SJSA1 (cell line): Measurements from ENCODE around the gene MYEOV. TPM values are rescaled to one million over a fixed set of nuclear protein-coding genes. Genes with fewer than 3 reads are reported as not detected.

Source experiments
- DNase-seq, 2 experiments: peaks; one replicate each; pipeline ENCODE4 v3.0.0-alpha.2; 2015 to 2020; ENCODE audit warnings: low spot score in 2 of 2, low read depth in 1 of 2
- H3K27ac ChIP-seq: fragments of 250-450 bp; sonication (Bioruptor Pico); 2 replicates; pipeline ENCODE4 v1.5.1; 2020; ENCODE audit warnings: mild to moderate bottlenecking, moderate library complexity
- H3K27me3 ChIP-seq: fragments of 250-450 bp; sonication (Bioruptor Pico); replicated peaks from 2 replicates; pipeline ENCODE4 v1.5.1; 2020; ENCODE audit warnings: mild to moderate bottlenecking, moderate library complexity
- H3K36me3 ChIP-seq: fragments of 250-450 bp; sonication (Bioruptor Pico); 2 replicates; pipeline ENCODE4 v1.5.1; 2020; ENCODE audit warnings: mild to moderate bottlenecking
- H3K4me1 ChIP-seq: fragments of 250-450 bp; sonication (Bioruptor Pico); replicated peaks from 2 replicates; pipeline ENCODE4 v1.6.1; 2021; ENCODE audit warnings: mild to moderate bottlenecking
- H3K4me3 ChIP-seq: fragments of 250-450 bp; sonication (Bioruptor Pico); 2 replicates; pipeline ENCODE4 v1.5.1; 2020; ENCODE audit warnings: mild to moderate bottlenecking
- H3K9me3 ChIP-seq: fragments of 250-450 bp; sonication (Bioruptor Pico); replicated peaks from 2 replicates; pipeline ENCODE4 v1.5.1; 2020; ENCODE audit warnings: mild to moderate bottlenecking
- total RNA-seq: library from RNA; depleted of rRNA; stranded (reverse); fragments of >200 nt; shearing (Covaris generic); gene quantifications from 2 replicates; pipeline ENCODE4 v1.2.3, GENCODE V29; 2014

Gene MYEOV
- total RNA-seq, 1 experiment from 2014 or later = 5.3 TPM

- H3K4me3 ChIP-seq = no peak overlapping the region
- H3K36me3 ChIP-seq = peaks cover 3% of the 10 kb centered on the region; the same call in 1 of the 2 replicates
- H3K9me3 ChIP-seq = no peaks in the 10 kb centered on the region
- no peaks in the 10 kb centered on the region for H3K27me3 ChIP-seq
- DNase-seq = no peak
- peaks cover 45% of the 10 kb centered on the region for H3K4me1 ChIP-seq
- no peak overlapping the region for H3K27ac ChIP-seq
Measured at GRCh38 chr11:69304258-69304657, 10.3 kb downstream of the MYEOV start.

GRCh38 chr11:69304686-69305085 is 10.7 kb downstream of the MYEOV start:
- Histone ChIP-seq H3K27me3 (no peaks in the 10 kb centered on the region), H3K9me3 (no peaks in the 10 kb centered on the region), H3K4me1 (peaks cover 41% of the 10 kb centered on the region), H3K27ac (no peak overlapping the region), H3K4me3 (no peak overlapping the region), H3K36me3 (peaks cover 3% of the 10 kb centered on the region; the same call in 1 of the 2 replicates)
- DNase-seq = no peak

- no peaks in the 10 kb centered on the region for H3K27me3 ChIP-seq
- no peak for DNase-seq
- H3K4me1 ChIP-seq = peaks cover 41% of the 10 kb centered on the region
- H3K9me3 ChIP-seq = no peaks in the 10 kb centered on the region
- H3K4me3 ChIP-seq = no peak overlapping the region
- no peak overlapping the region for H3K27ac ChIP-seq
- H3K36me3 ChIP-seq = peaks cover 3% of the 10 kb centered on the region; the same call in 1 of the 2 replicates
Measured at GRCh38 chr11:69305885-69306540, 12.1 kb downstream of the MYEOV start.

GRCh38 chr11:69306821-69307220 is 12.9 kb downstream of the MYEOV start:
- Histone ChIP-seq H3K36me3 (peaks cover 3% of the 10 kb centered on the region; the same call in 1 of the 2 replicates), H3K4me1 (peaks cover 41% of the 10 kb centered on the region), H3K9me3 (no peaks in the 10 kb centered on the region), H3K27me3 (no peaks in the 10 kb centered on the region), H3K27ac (no peak overlapping the region), H3K4me3 (no peak overlapping the region)
- DNase-seq = no peak

GRCh38 chr11:69307421-69307820 is 13.5 kb downstream of the MYEOV start:
- DNase-seq = no peak
- H3K36me3 ChIP-seq = peaks cover 3% of the 10 kb centered on the region; the same call in 1 of the 2 replicates
- H3K27me3 ChIP-seq = no peaks in the 10 kb centered on the region
- H3K4me3 ChIP-seq = no peak overlapping the region
- H3K27ac ChIP-seq = no peak overlapping the region
- H3K4me1 ChIP-seq = peaks cover 41% of the 10 kb centered on the region
- H3K9me3 ChIP-seq = no peaks in the 10 kb centered on the region

GRCh38 chr11:69307871-69308431 is 14.0 kb downstream of the MYEOV start:
- Histone ChIP-seq H3K9me3 (no peaks in the 10 kb centered on the region), H3K4me1 (peaks cover 41% of the 10 kb centered on the region), H3K27me3 (no peaks in the 10 kb centered on the region), H3K4me3 (no peak overlapping the region), H3K27ac (no peak overlapping the region), H3K36me3 (peaks cover 3% of the 10 kb centered on the region; the same call in 1 of the 2 replicates)
- peak in 1 of 2 experiments; percentile 54 for DNase-seq

- Histone ChIP-seq H3K27ac (no peak overlapping the region), H3K9me3 (no peaks in the 10 kb centered on the region), H3K36me3 (peaks cover 3% of the 10 kb centered on the region; the same call in 1 of the 2 replicates), H3K4me1 (peaks cover 41% of the 10 kb centered on the region), H3K27me3 (no peaks in the 10 kb centered on the region), H3K4me3 (no peak overlapping the region)
- DNase-seq = peak in 1 of 2 experiments; percentile 71
Measured at GRCh38 chr11:69308491-69308911, 14.5 kb downstream of the MYEOV start.

GRCh38 chr11:69308936-69309615 is 15.1 kb downstream of the MYEOV start:
- Histone ChIP-seq H3K27ac (no peak overlapping the region), H3K36me3 (peaks cover 3% of the 10 kb centered on the region; the same call in 1 of the 2 replicates), H3K9me3 (no peaks in the 10 kb centered on the region), H3K27me3 (no peaks in the 10 kb centered on the region), H3K4me3 (no peak overlapping the region), H3K4me1 (peaks cover 41% of the 10 kb centered on the region)
- DNase-seq = peak in 1 of 2 experiments; percentile 50

GRCh38 chr11:69309631-69310280 is 15.8 kb downstream of the MYEOV start:
- no peak overlapping the region for H3K27ac ChIP-seq
- H3K9me3 ChIP-seq = 0 out of 2 replicates have a peak, but pooled peaks cover 2% of the 10 kb centered on the region
- H3K27me3 ChIP-seq = no peaks in the 10 kb centered on the region
- no peak overlapping the region for H3K4me3 ChIP-seq
- peaks cover 41% of the 10 kb centered on the region for H3K4me1 ChIP-seq
- peak in 1 of 2 experiments; percentile 56 for DNase-seq
- H3K36me3 ChIP-seq = peaks cover 3% of the 10 kb centered on the region; the same call in 1 of the 2 replicates

- no peak overlapping the region for H3K27ac ChIP-seq
- peak in 1 of 2 experiments; percentile 52 for DNase-seq
- no peaks in the 10 kb centered on the region for H3K27me3 ChIP-seq
- H3K4me1 ChIP-seq = peaks cover 41% of the 10 kb centered on the region
- H3K36me3 ChIP-seq = peaks cover 3% of the 10 kb centered on the region; the same call in 1 of the 2 replicates
- H3K9me3 ChIP-seq = 0 out of 2 replicates have a peak, but pooled peaks cover 2% of the 10 kb centered on the region
- H3K4me3 ChIP-seq = no peak overlapping the region
Measured at GRCh38 chr11:69310351-69310750, 16.4 kb downstream of the MYEOV start.

GRCh38 chr11:69310934-69311766 is 17.2 kb downstream of the MYEOV start:
- Histone ChIP-seq H3K36me3 (peaks cover 3% of the 10 kb centered on the region; the same call in 1 of the 2 replicates), H3K9me3 (0 out of 2 replicates have a peak, but pooled peaks cover 2% of the 10 kb centered on the region), H3K27ac (peak overlapping the region; percentile 54), H3K4me1 (peaks cover 41% of the 10 kb centered on the region), H3K27me3 (no peaks in the 10 kb centered on the region), H3K4me3 (no peak overlapping the region)
- DNase-seq = peak in 1 of 2 experiments; percentile 62

- H3K27me3 ChIP-seq = no peaks in the 10 kb centered on the region
- 0 out of 2 replicates have a peak, but pooled peaks cover 2% of the 10 kb centered on the region for H3K9me3 ChIP-seq
- H3K27ac ChIP-seq = peak overlapping the region; percentile 54
- peak; percentile 88 to 92 for DNase-seq
- H3K36me3 ChIP-seq = peaks cover 3% of the 10 kb centered on the region; the same call in 1 of the 2 replicates
- H3K4me3 ChIP-seq = no peak overlapping the region
- H3K4me1 ChIP-seq = peaks cover 42% of the 10 kb centered on the region
Measured at GRCh38 chr11:69311767-69312385, 17.9 kb downstream of the MYEOV start.
